GM23338 (cell line): ENCODE results near the gene SH3D19. TPM values are rescaled to one million over a fixed set of nuclear protein-coding genes. Genes with fewer than 3 reads are reported as not detected.

Experiments used
- ATAC-seq: fragments of 200-7000 bp; cut with Tn5 transposase; 3 replicates; pipeline ENCODE4 v1.9.1; 2020
- DNase-seq: peaks from one replicate; pipeline ENCODE4 v3.0.0-alpha.2; 2015; ENCODE audit warnings: low spot score
- H2AFZ ChIP-seq: fragments of 200-600 bp; sonication (generic); 2 replicates; pipeline ENCODE4 v1.8.0; 2016; ENCODE audit warnings: antibody characterized with exemption, mild to moderate bottlenecking, moderate library complexity
- H3F3A ChIP-seq: fragments of 200-600 bp; sonication (generic); replicated peaks from 2 replicates; pipeline ENCODE4 v1.8.0; 2017; ENCODE audit warnings: antibody characterized with exemption, mixed run types, low read depth
- H3K27ac ChIP-seq: fragments of 200-600 bp; sonication (generic); 2 replicates; pipeline ENCODE4 v1.6.1; 2016; ENCODE audit warnings: low read depth
- H3K27me3 ChIP-seq: fragments of 200-600 bp; sonication (generic); 2 replicates; pipeline ENCODE4 v1.8.0; 2016; ENCODE audit warnings: mild to moderate bottlenecking, mixed run types, moderate library complexity; ENCODE audit not compliant: insufficient read depth
- H3K36me3 ChIP-seq: fragments of 200-600 bp; sonication (generic); 2 replicates; pipeline ENCODE4 v1.8.0; 2016; ENCODE audit warnings: mild to moderate bottlenecking; ENCODE audit not compliant: insufficient read depth
- H3K4me1 ChIP-seq: fragments of 200-600 bp; sonication (generic); 2 replicates; pipeline ENCODE4 v1.8.0; 2016; ENCODE audit warnings: mild to moderate bottlenecking, moderate library complexity; ENCODE audit not compliant: insufficient read depth
- H3K4me2 ChIP-seq: fragments of 200-600 bp; sonication (generic); 2 replicates; pipeline ENCODE4 v1.7.1; 2017; ENCODE audit warnings: mixed run types
- H3K4me3 ChIP-seq: fragments of 200-600 bp; sonication (generic); 2 replicates; pipeline ENCODE4 v1.6.1; 2016; ENCODE audit warnings: mixed run types
- H3K79me2 ChIP-seq: fragments of 200-600 bp; sonication (generic); replicated peaks from 2 replicates; pipeline ENCODE4 v1.8.0; 2017; ENCODE audit warnings: mild to moderate bottlenecking; ENCODE audit not compliant: insufficient read depth
- H3K9me2 ChIP-seq: fragments of 200-600 bp; sonication (generic); 2 replicates; pipeline ENCODE4 v1.8.0; 2017; ENCODE audit not compliant: insufficient read depth
- H4K20me1 ChIP-seq: fragments of 200-600 bp; sonication (generic); replicated peaks from 2 replicates; pipeline ENCODE4 v1.8.0; 2017; ENCODE audit warnings: mild to moderate bottlenecking; ENCODE audit not compliant: insufficient read depth
- H3K27ac Mint-ChIP-seq: 2 replicates; pipeline ENCODE4 v1.8.0; 2020; ENCODE audit warnings: inconsistent platforms, mild to moderate bottlenecking, moderate library complexity, mixed read lengths
- H3K27me3 Mint-ChIP-seq: 3 replicates; pipeline ENCODE4 v1.8.0; 2022; ENCODE audit warnings: low read depth, mild to moderate bottlenecking, moderate library complexity, mixed read lengths, inconsistent platforms; ENCODE audit not compliant: insufficient read depth, poor library complexity
- H3K36me3 Mint-ChIP-seq: 3 replicates; pipeline ENCODE4 v1.8.0; 2021; ENCODE audit warnings: low read depth, mild to moderate bottlenecking, inconsistent platforms, moderate library complexity, mixed read lengths
- H3K4me1 Mint-ChIP-seq: 3 replicates; pipeline ENCODE4 v1.8.0; 2020; ENCODE audit warnings: mild to moderate bottlenecking, inconsistent platforms, mixed read lengths
- H3K4me3 Mint-ChIP-seq: 3 replicates; pipeline ENCODE4 v1.8.0; 2021; ENCODE audit warnings: moderate library complexity, mild to moderate bottlenecking, inconsistent platforms, mixed read lengths
- H3K9me3 Mint-ChIP-seq: 3 replicates; pipeline ENCODE4 v1.8.0; 2020; ENCODE audit warnings: moderate library complexity, mild to moderate bottlenecking, inconsistent platforms, mixed read lengths
- CTCF ChIP-seq, 2 experiments: fragments of 200-600 bp in 1 of 2; sonication (generic) in 1 of 2; conservative IDR thresholded peaks; 2 replicates each; pipeline versions ENCODE4 v1.5.1 to v1.6.1; 2016 to 2017; ENCODE audit warnings: antibody characterized with exemption in 2 of 2, low read depth in 2 of 2, mild to moderate bottlenecking in 2 of 2, moderate library complexity in 1 of 2
- EZH2 ChIP-seq: fragments of 200-600 bp; sonication (generic); IDR thresholded peaks from one replicate; pipeline ENCODE4 v1.8.0; 2017; ENCODE audit warnings: antibody characterized with exemption, mild to moderate bottlenecking, low read depth; ENCODE audit not compliant: unreplicated experiment
- EZH2phosphoT487 ChIP-seq: fragments of 200-600 bp; sonication (generic); IDR thresholded peaks from one replicate; pipeline ENCODE4 v1.8.1; 2018; ENCODE audit warnings: antibody characterized with exemption; ENCODE audit not compliant: unreplicated experiment
- JUNB ChIP-seq: IDR thresholded peaks from one replicate; pipeline ENCODE4 v1.6.1; 2016; ENCODE audit warnings: antibody characterized with exemption; ENCODE audit not compliant: unreplicated experiment
- NANOG ChIP-seq: IDR thresholded peaks from 2 replicates; pipeline ENCODE4 v1.6.1; 2016; ENCODE audit warnings: antibody characterized with exemption, borderline replicate concordance
- POLR2AphosphoS5 ChIP-seq: IDR thresholded peaks from 2 replicates; pipeline ENCODE4 v1.6.1; 2016; ENCODE audit warnings: antibody characterized with exemption, low read depth
- ZNF114 ChIP-seq: fragments of 250-450 bp; sonication (Bioruptor Pico); IDR thresholded peaks from 2 replicates; pipeline ENCODE4 v1.5.0; 2020; ENCODE audit warnings: mild to moderate bottlenecking, moderate library complexity
- ZNF462 ChIP-seq: fragments of 250-450 bp; sonication (Bioruptor Pico); IDR thresholded peaks from 2 replicates; pipeline ENCODE4 v1.5.0; 2020; ENCODE audit warnings: mild to moderate bottlenecking, moderate library complexity
- polyA plus RNA-seq: library from polyadenylated mRNA; unstranded; fragments of >200 nt; fragmentation: Nextera tagmentation; extraction: Ambion mirVana; gene quantifications from 2 replicates; pipeline ENCODE4 v1.2.1, GENCODE V29; 2016
- total RNA-seq: library from RNA; depleted of rRNA; stranded (reverse); fragments of >200 nt; shearing (Covaris generic); gene quantifications from 2 replicates; pipeline ENCODE4 v1.2.3, GENCODE V29; 2014
- TF ChIP-seq, protein P1 (sequence below): IDR thresholded peaks from one replicate; pipeline ENCODE4 v1.6.1; 2018; ENCODE audit warnings: antibody characterized with exemption; ENCODE audit not compliant: unreplicated experiment

Gene SH3D19
- total and polyA plus RNA-seq, 2 experiments from 2014 or later = 25.3 to 57.4 TPM

DNA sequence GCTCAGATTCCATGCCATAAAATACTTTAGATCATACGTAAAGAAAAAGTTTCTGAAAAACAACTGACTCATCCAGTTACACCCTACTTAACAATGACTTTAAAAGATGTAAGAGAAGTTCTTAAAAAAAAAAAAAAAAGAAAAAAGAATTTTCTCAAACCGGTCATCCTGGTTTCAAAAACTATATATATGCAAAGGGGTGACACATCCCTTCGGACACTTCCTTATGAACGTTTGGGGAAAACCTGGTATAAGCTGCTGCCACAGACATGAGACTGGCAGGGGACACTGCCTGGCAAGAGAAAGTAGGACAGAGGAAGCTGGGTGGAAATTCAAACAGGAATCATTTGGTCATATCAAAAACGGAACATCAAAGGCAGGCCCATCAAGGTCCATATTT lies 129.6 kb downstream of the SH3D19 start:
- Mint-ChIP-seq H3K4me1 (peaks cover 4% of the 10 kb centered on the region; the same call in 2 of the 3 replicates), H3K4me3 (no peak overlapping the region), H3K9me3 (peaks cover 19% of the 10 kb centered on the region), H3K36me3 (peaks cover 18% of the 10 kb centered on the region), H3K27me3 (no peaks in the 10 kb centered on the region), H3K27ac (no peak overlapping the region; the same call in 1 of the 2 replicates)
- H3K79me2 ChIP-seq = peaks cover 23% of the 10 kb centered on the region
- H3K9me2 ChIP-seq = no peaks in the 10 kb centered on the region
- no peaks in the 10 kb centered on the region for H4K20me1 ChIP-seq
- H3K36me3 ChIP-seq = no peaks in the 10 kb centered on the region
- no peak overlapping the region for H3K4me2 ChIP-seq
- ATAC-seq (no peak), DNase-seq (no peak)
- no peaks in the 10 kb centered on the region for H3F3A ChIP-seq
- no peaks in the 10 kb centered on the region for H3K27me3 ChIP-seq
- no peaks in the 10 kb centered on the region for H3K4me1 ChIP-seq
- no peak overlapping the region for H2AFZ ChIP-seq
- H3K4me3 ChIP-seq = no peak overlapping the region
- H3K27ac ChIP-seq = no peak overlapping the region
- TF ChIP-seq JUNB (no peak), POLR2AphosphoS5 (no peak), CTCF (conservative IDR thresholded peaks at IDR 0.05; ENCODE audit: low read depth in 2 of 2) (no peak), EZH2phosphoT487 (no peak), ZNF462 (CRISPR knock-in tag) (no peak), NANOG (no peak), EZH2 (no peak), ZNF114 (CRISPR knock-in tag) (no peak)
- TF ChIP-seq, protein P1, sequence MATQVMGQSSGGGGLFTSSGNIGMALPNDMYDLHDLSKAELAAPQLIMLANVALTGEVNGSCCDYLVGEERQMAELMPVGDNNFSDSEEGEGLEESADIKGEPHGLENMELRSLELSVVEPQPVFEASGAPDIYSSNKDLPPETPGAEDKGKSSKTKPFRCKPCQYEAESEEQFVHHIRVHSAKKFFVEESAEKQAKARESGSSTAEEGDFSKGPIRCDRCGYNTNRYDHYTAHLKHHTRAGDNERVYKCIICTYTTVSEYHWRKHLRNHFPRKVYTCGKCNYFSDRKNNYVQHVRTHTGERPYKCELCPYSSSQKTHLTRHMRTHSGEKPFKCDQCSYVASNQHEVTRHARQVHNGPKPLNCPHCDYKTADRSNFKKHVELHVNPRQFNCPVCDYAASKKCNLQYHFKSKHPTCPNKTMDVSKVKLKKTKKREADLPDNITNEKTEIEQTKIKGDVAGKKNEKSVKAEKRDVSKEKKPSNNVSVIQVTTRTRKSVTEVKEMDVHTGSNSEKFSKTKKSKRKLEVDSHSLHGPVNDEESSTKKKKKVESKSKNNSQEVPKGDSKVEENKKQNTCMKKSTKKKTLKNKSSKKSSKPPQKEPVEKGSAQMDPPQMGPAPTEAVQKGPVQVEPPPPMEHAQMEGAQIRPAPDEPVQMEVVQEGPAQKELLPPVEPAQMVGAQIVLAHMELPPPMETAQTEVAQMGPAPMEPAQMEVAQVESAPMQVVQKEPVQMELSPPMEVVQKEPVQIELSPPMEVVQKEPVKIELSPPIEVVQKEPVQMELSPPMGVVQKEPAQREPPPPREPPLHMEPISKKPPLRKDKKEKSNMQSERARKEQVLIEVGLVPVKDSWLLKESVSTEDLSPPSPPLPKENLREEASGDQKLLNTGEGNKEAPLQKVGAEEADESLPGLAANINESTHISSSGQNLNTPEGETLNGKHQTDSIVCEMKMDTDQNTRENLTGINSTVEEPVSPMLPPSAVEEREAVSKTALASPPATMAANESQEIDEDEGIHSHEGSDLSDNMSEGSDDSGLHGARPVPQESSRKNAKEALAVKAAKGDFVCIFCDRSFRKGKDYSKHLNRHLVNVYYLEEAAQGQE = no peak
